Left lung (tissue), 10 donors: ENCODE measurements around the gene ALDH5A1. TPM values are rescaled to one million over a fixed set of nuclear protein-coding genes. Genes with fewer than 3 reads are reported as not detected.

Experiments
- ATAC-seq: fragments of 200-7000 bp; cut with Tn5 transposase; one replicate; pipeline ENCODE4 v1.9.1; 2020; ENCODE audit warnings: moderate library complexity
- DNase-seq, 4 donors: peaks; one replicate each; pipeline ENCODE4 v3.0.0-alpha.2; 2013 to 2020
- H3K27ac ChIP-seq, 2 donors: fragments of 200-600 bp; sonication (generic) in 1 of 2; one replicate each; pipeline versions ENCODE4 v1.5.0 to v1.8.0; 2020 to 2021
- H3K27me3 ChIP-seq, 2 donors: fragments of 200-600 bp; sonication (generic) in 1 of 2; one replicate each; pipeline versions ENCODE4 v1.5.0 to v1.8.0; 2020 to 2021
- H3K36me3 ChIP-seq, 2 donors: fragments of 200-600 bp; sonication (generic) in 1 of 2; one replicate each; pipeline versions ENCODE4 v1.5.0 to v1.8.0; 2020 to 2021
- H3K4me1 ChIP-seq, 2 donors: fragments of 200-600 bp; one replicate each; pipeline ENCODE4 v1.8.0; 2021
- H3K4me3 ChIP-seq, 2 donors: fragments of 200-600 bp; sonication (generic) in 1 of 2; one replicate each; pipeline versions ENCODE4 v1.5.0 to v1.8.0; 2020 to 2021; ENCODE audit warnings: mild to moderate bottlenecking in 1 of 2
- H3K9me3 ChIP-seq, 2 donors: fragments of 200-600 bp; sonication (generic) in 1 of 2; one replicate each; pipeline versions ENCODE4 v1.5.0 to v1.8.0; 2020 to 2021
- intact Hi-C, 2 donors: fragments of 100-400 bp; cut with DNase I; formaldehyde crosslinking; loops; one replicate each; pipeline versions ENCODE4 v1.11.2 to v1.14.2; 2022
- polyA plus RNA-seq, 6 donors: library from polyadenylated mRNA; unstranded; fragments of 120-200 nt; gene quantifications; one replicate each; pipeline ENCODE4 v1.2.1, GENCODE V29; 2013; ENCODE audit not compliant: insufficient read length in 6 of 6
- total RNA-seq, 2 donors: library from RNA; stranded (reverse); fragmentation: NEBNext Ultra II Directional; extraction: Animal tissue kit (Norgen Biotek cat#: 25700); gene quantifications; one replicate each; pipeline ENCODE4 v1.2.1, GENCODE V29; 2021
- TF ChIP-seq, protein P1 (sequence below), 2 donors: fragments of 200-600 bp; sonication (generic) in 1 of 2; IDR thresholded peaks; one replicate each; pipeline versions ENCODE4 v1.5.0 to v1.8.0; 2021; ENCODE audit warnings: antibody characterized with exemption in 2 of 2
- donor health status: DM: no; HTN: yes; CAD: no.
- donor health status: DM: no; HTN: no; CAD: no.

The ALDH5A1 gene
- total and polyA plus RNA-seq, 8 donors: 9.7 to 21.8 (median 12.4) TPM

DNA sequence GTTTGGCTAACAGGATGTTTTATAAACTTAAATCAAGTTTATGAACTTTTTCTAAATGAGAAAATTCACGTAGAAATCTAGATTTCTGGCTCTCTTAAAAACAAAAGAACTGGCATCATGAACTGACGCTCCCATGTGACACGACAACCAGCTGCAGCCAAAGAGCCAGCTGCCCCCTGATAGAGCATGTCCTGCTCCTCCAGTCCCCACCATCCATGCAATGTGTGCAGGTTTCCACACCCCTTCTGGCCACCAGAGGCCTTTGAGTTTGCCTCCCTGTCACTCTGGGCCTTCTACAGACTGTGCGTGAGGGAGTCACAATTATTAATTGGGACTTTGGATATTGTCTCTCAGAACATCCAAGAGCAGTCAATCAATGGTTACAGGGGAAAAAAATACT lies 3.8 kb upstream of the ALDH5A1 start:
- H3K4me1 ChIP-seq: peaks cover 3 to 19% of the 10 kb centered on the region in 2 donors
- DNase-seq: peak in 1 of 4 donors; percentile 7
- peaks cover 0 to 26% of the 10 kb centered on the region in 2 donors for H3K27me3 ChIP-seq
- no peaks in the 10 kb centered on the region for H3K9me3 ChIP-seq
- ATAC-seq: no peak
- H3K4me3 ChIP-seq: no peak overlapping the region
- TF ChIP-seq, protein P1, sequence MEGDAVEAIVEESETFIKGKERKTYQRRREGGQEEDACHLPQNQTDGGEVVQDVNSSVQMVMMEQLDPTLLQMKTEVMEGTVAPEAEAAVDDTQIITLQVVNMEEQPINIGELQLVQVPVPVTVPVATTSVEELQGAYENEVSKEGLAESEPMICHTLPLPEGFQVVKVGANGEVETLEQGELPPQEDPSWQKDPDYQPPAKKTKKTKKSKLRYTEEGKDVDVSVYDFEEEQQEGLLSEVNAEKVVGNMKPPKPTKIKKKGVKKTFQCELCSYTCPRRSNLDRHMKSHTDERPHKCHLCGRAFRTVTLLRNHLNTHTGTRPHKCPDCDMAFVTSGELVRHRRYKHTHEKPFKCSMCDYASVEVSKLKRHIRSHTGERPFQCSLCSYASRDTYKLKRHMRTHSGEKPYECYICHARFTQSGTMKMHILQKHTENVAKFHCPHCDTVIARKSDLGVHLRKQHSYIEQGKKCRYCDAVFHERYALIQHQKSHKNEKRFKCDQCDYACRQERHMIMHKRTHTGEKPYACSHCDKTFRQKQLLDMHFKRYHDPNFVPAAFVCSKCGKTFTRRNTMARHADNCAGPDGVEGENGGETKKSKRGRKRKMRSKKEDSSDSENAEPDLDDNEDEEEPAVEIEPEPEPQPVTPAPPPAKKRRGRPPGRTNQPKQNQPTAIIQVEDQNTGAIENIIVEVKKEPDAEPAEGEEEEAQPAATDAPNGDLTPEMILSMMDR (IDR thresholded peaks at IDR 0.05): no peak
- H3K27ac ChIP-seq: no peak overlapping the region
- H3K36me3 ChIP-seq: no peaks in the 10 kb centered on the region
- intact Hi-C loops: no loop called here

DNA sequence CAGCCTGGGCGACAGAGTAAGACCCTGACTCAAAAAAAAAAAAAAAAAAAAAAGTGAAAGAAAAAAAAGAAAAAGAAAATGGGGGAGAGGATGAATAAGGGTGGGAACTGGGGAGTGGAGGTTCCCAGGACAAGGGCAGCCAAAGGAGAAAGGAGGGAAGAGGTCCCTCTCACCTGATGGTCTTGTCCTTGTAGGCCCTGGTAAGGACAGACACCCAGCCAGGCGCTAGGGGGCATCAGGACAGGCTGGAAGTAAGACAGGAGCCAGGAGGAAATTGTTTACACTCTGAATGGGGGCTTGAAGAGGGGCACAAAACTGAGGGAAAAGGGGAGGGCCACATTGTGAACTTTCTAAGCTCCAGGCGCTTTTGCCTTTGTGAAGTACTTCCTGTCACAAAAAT lies 2.3 kb upstream of the ALDH5A1 start:
- intact Hi-C loops: no loop called here
- H3K36me3 ChIP-seq: no peaks in the 10 kb centered on the region
- H3K4me1 ChIP-seq: peaks cover 3 to 20% of the 10 kb centered on the region in 2 donors
- H3K9me3 ChIP-seq: no peaks in the 10 kb centered on the region
- H3K27me3 ChIP-seq: peaks cover 0 to 26% of the 10 kb centered on the region in 2 donors
- no peak overlapping the region for H3K4me3 ChIP-seq
- ATAC-seq: no peak
- peak in 1 of 4 donors; percentile 51 for DNase-seq
- TF ChIP-seq, protein P1 (IDR thresholded peaks at IDR 0.05): no peak
- no peak overlapping the region for H3K27ac ChIP-seq

DNA sequence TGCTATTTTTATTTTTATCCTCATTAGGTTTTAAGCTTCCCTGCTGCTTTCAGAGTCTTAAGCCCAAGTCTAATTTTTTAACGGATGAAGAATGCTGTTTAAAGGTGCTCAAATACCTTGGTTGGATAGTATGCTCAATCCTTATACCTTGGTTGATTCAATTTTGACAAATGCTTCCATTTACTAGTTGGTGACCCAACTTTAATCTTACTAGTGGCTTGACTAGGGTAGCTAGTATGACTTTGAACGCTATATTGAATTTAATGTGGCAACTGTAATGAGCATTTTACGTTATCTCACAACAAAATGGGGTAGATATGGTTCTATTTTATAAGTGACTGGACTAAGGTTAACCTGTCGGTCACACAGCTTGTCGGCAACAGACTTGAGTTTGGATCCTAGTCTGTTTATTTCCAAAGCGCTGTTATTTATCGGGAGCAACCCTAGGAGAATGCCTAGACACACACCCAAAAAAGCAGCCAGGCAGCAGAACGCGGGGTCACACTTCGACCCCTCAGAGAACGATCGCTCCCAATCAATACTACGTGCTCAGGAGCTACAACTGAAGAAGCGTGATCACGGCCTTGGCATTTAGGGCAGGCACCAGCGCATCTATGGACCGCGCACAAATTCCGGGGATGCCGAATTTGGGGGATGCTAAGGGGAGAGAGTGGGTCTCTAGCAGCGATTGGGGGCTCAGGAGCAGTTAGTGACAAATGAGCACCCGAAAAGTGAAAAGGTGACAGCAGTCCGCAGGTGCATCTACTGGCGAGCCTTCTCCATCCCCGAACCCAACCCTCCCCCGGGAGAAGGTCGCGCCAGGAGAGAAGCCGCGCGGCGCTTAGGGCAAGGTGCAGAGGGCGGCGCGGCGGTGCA lies 586 bp upstream of the ALDH5A1 start:
- TF ChIP-seq, protein P1 (IDR thresholded peaks at IDR 0.05): no peak
- H3K27ac ChIP-seq: peak overlapping the region; percentile 72 to 79
- H3K9me3 ChIP-seq: no peaks in the 10 kb centered on the region
- no peaks in the 10 kb centered on the region for H3K36me3 ChIP-seq
- H3K4me1 ChIP-seq: peaks cover 3 to 20% of the 10 kb centered on the region in 2 donors
- peak overlapping the region; percentile 56 to 57 for H3K4me3 ChIP-seq
- H3K27me3 ChIP-seq: peaks cover 0 to 26% of the 10 kb centered on the region in 2 donors
- no peak for ATAC-seq
- intact Hi-C loops: no loop called here
- DNase-seq: peak in 1 of 4 donors; percentile 10

DNA sequence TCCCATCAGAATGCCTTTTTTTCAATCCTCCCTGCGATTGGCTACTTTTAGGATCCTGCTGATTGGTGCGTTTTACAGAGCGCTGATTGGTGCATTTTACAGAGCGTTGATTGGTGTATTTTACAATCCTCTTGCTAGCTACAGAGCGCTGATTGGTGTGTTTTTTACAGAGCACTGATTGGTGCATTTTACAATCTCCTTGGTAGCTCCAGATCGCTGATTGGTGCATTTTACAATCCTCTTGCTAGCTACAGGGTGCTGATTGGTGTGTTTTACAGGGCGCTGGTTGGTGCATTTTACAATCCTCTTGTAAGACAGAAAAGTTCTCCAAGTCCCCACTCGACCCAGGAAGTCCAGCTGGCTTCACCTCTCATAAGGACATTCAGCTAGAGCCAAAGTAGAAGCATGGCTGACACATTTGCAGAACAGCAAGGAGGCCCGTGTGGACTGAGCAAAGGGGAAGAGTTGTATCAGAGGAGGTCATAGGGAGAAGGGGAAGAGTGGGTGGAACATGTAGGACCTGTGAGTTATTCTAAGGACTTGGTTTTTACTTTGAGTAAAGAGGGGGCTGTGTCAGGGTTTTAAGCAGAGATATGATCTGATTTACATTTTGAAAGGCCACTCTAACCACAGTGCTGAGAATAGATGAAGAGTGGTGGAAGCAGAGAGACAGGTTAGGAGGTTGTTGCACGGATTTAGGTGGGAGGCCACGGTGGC lies 2.6 kb downstream of the ALDH5A1 start:
- Histone ChIP-seq H3K36me3 (no peaks in the 10 kb centered on the region), H3K9me3 (no peaks in the 10 kb centered on the region), H3K4me3 (no peak overlapping the region), H3K27me3 (peaks cover 0 to 26% of the 10 kb centered on the region in 2 donors), H3K4me1 (peaks cover 3 to 20% of the 10 kb centered on the region in 2 donors), H3K27ac (no peak overlapping the region)
- TF ChIP-seq, protein P1 (IDR thresholded peaks at IDR 0.05): no peak
- ATAC-seq: no peak
- intact Hi-C loops: no loop called here
- DNase-seq: no peak

GRCh38 chr6:24500683-24501082 lies 5.9 kb downstream of the ALDH5A1 start:
- Histone ChIP-seq H3K27me3 (peaks cover 0 to 3% of the 10 kb centered on the region in 2 donors), H3K9me3 (no peaks in the 10 kb centered on the region), H3K4me3 (no peak overlapping the region), H3K36me3 (no peaks in the 10 kb centered on the region), H3K4me1 (peaks cover 0 to 4% of the 10 kb centered on the region in 2 donors), H3K27ac (no peak overlapping the region)
- intact Hi-C loops: no loop called here
- DNase-seq: no peak
- TF ChIP-seq, protein P1 (IDR thresholded peaks at IDR 0.05): no peak
- no peak for ATAC-seq
